Activated CD4-positive, alpha-beta T cell treated with anti-CD3 and anti-CD28 coated beads, Interleukin-2, amount 50 U/mL, for 16 hours (primary cell): ENCODE measurements around the gene SLC26A1.
"Not testable (repeated sequence)": the region's sequence is repeated elsewhere in the genome, so short reads cannot be mapped to it uniquely, and the experiment has no call there.

Source experiments
- DNase-seq: peaks from one replicate; pipeline ENCODE4 v3.0.0-alpha.2; 2020

The SLC26A1 gene

GRCh38 chr4:952881-953573 is 40.2 kb downstream of the SLC26A1 start:
- no peak for DNase-seq

DNA sequence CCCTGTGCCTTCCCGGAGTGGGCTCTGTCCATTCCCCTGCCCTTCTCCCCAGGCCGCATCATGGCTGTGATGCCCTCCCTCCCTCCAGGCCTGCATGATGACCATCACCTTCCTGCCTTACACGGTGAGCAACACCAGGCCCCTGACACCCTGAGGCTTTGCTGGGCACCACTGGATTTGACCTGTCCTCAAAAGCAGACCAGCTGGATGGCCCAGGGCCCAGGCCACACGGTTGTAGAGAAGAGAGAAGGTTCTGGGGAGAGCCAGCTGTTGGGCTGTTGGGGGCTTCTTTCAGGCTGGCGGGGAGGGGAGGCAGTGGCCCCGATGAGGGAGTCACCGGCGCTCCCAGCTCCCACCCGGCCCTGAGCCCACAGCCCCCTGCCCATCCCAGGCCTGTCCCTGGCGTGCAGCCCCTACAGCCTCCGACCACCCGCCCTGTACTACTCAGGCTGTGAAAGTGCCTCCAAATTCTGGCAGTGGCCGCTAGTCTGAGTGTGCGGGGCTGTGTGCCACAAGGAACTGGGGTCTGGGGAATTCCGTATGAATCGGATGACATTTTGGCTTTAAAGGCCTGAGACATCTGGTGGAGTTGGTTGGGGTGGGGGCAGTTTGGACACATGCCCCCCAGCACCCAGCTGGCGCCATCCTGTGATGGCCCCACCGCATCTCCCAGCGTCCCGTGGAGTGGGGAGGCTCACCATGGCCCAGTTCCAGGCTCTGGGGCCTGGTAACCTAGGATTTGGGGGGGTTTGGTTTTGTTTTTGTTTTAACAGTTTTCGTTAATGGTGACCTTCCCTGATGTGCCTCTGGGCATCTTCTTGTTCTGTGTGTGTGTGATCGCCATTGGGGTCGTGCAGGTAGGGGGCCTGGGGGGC is 41.4 kb downstream of the SLC26A1 start:
- no peak for DNase-seq

DNA sequence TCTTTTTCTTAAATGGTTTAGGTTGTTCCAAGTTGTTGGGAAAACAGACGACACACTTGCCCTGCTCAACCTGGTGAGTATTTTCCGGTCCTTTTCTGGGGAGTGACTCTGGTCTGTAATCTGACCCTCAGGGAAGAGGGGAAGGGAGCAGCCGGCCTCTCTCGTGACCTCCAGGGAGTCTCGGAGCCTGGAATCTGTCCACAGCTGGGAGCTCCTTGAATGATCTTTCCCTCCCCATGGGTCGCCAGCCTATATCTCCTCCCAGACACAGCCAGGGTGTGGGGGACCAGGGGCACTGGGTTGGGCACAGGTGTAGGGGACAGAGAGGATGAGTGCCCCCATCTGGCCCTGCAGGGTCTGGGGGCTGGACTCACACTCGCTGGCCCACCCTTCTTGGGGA is 42.0 kb downstream of the SLC26A1 start:
- DNase-seq = no peak

- DNase-seq = no peak
Observed at GRCh38 chr4:950136-951020, 42.8 kb downstream of the SLC26A1 start.

DNA sequence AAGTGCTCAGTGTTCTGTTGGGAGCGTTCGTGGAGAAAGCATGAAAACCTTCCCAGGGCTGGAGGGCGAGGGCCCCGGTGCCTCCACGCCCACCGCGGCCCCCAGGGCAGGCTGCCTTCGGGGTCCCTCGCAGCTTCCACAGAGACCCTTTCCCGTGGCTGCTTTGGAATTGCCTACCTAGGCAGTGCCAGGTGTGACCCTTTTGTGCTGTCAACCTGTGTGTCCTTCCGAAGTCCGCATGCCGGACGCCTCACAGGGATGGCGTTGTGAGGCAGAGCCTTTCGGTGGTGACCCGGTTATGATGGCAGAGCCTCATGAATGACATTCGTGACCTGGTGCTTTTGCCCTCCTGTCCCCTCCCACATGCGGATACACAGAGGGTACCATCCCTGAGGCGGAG is 43.5 kb downstream of the SLC26A1 start:
- no peak for DNase-seq

- DNase-seq = no peak
Observed at GRCh38 chr4:948936-949300, 44.3 kb downstream of the SLC26A1 start.

DNA sequence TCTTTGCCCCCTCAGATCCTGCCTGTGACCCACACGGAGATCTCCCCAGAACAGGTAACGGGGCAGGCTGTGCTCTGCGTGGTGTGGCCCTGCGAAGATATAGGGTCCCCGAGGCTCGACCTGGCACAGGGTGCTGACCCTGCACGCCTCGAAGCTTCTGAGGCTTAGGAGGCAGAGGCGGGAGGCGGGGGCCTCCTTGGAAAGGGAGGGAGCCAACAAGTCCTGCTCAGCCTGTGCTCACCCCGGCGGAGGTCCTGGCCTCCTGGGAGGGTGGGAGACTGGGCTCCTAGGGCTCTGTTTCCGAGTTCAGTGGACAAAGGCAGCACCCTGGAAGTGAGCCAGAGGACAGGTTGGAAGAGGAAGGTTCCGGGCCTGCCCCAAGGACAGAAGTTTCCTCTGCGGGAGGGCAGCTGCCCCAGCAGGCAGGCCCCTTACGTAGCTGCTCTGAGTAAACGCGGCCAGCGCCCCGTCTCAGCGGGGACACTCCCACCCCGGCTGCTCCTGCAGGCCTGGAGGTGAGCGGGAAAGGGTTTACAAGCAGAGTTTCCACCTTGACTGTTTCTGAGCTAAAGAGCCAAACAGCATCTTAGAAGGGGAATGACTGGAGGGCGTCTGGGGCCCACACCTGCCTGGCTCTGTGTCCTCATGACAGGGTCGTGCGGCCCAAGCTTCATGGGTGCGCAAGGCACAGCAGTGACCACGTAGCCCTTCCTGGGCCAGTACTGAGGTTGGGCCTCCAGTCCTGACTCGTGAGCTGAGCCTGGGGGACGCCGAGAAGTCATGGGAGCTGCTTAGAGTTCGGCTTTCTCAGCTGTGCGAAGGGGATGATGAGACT is 44.9 kb downstream of the SLC26A1 start:
- no peak for DNase-seq

GRCh38 chr4:947491-947971 is 45.7 kb downstream of the SLC26A1 start:
- DNase-seq = no peak

- DNase-seq = no peak
Observed at GRCh38 chr4:946517-947471, 46.4 kb downstream of the SLC26A1 start.

DNA sequence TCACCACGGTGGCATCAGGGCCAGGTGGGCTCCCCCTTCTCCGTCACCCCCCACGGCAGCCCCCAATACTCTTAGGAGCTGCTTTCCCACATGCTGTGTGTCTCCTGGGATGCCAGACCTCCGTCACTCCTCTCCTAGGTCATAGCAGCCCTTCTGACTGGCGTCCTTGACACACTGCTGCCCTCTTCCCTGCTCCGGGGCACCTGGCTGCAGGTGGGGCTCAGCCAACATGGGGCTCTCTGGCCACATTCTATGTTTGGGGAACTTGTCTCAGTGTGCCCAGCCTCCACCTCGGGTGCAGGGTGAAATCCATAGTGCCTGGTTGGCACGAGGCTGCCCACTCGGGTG is 47.1 kb downstream of the SLC26A1 start:
- no peak for DNase-seq

- DNase-seq = no peak
Observed at GRCh38 chr4:945274-946102, 47.7 kb downstream of the SLC26A1 start.

DNA sequence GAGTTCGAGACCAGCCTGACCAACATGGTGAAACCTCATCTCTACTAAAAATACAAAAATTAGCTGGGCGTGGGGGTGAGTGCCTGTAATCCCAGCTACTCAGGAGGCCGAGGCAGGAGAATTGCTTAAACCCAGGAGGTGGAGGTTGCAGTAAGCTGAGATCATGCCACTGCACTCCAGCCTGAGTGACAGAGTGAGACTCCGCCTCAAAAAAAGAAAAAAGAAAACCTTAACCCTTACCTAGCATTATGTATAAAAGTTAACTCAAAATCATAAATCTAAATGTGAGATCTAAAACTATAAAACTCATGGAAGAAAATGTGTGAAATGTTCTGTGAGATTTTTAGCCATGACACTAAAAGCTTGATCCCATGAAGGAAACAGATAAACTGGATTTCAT is 53.7 kb downstream of the SLC26A1 start:
- not testable (repeated sequence) for DNase-seq
